ENCODE measurements around the gene ICA1. TPM values are rescaled to one million over a fixed set of nuclear protein-coding genes. Genes with fewer than 3 reads are reported as not detected.

Gene ICA1
- total and polyA plus RNA-seq, 2 of the 4 experiments (the other 2 are of a cell fraction), result not detected

DNA sequence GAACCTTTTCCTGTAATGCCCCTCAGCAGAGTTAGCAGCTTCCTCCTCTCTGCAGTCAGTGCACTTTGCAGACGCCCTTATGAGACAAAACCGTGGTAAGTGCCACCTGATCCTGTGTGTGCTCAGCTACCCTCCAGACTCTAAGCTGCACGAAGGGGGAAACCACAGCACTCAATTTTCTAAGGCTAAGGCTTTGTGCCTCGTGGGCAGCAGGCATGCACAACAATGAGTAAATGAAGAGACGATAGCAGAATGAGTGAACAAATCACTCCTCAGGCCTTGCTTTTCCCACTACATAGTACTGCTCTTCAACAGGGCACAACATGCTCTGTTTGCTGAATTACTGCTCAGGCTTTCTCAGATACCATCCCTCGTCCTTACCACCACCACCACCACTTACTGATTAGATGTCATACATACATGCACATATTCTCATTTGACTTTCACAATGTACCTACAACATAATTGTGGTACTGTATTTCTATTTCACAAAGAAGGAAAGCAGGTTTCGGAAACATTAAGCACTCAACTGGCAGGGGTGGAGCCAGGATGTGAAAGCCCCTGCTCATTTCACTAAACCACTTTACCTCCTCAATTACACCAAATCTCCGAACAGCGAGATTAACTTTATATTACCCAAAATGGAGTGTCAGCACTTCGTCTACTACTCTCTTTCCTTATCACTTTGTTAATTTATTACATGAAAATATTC is 85.4 kb downstream of the ICA1 start:
- POLR2A ChIA-PET (ENCODE audit: unreplicated experiment), result no interaction called here
- CTCF ChIA-PET, result interaction anchor here (0.5 kb wide), 1 partner anchor 316 kb away, joined by 4 read pairs; no protein-coding TSS in a partner anchor

More for the DNA sequence above, 85.4 kb downstream of the ICA1 start:
- Histone ChIP-seq H3K4me3 (ENCODE audit: insufficient read depth, low read depth, low read length) (no peak overlapping the region), H3K9ac (ENCODE audit: low read depth, low read length) (no peak overlapping the region), H2AFZ (replicated peaks; ENCODE audit: low read length, poor library complexity) (no peak overlapping the region), H3K36me3 (ENCODE audit: control insufficient read depth, insufficient read depth, low read length) (no peaks in the 10 kb centered on the region), H4K5ac (ENCODE audit: low read depth, low read length) (no peak overlapping the region), H4K20me1 (ENCODE audit: insufficient read depth, low read length) (no peaks in the 10 kb centered on the region), H2BK15ac (ENCODE audit: low read depth, low read length) (no peak overlapping the region), H3K4ac (ENCODE audit: low read depth, low read length) (no peak overlapping the region), H3K9me3 (ENCODE audit: control insufficient read depth, insufficient read depth, low read length) (no peaks in the 10 kb centered on the region), H3K23ac (ENCODE audit: low read depth, low read length) (no peak overlapping the region), H2BK5ac (ENCODE audit: low read depth, low read length, poor library complexity, severe bottlenecking) (no peak overlapping the region), H3K27me3 (ENCODE audit: control insufficient read depth, insufficient read depth, low read length) (peaks cover 1% of the 10 kb centered on the region; the same call in 1 of the 2 replicates), H3K56ac (ENCODE audit: extremely low read depth, insufficient read depth, low read length) (no peak overlapping the region), H4K91ac (ENCODE audit: insufficient read depth, low read depth, low read length) (no peak overlapping the region), H3K14ac (replicated peaks; ENCODE audit: low read depth, low read length) (no peak overlapping the region), H3K4me2 (ENCODE audit: low read depth, low read length) (no peak overlapping the region), H3K4me1 (ENCODE audit: control insufficient read depth, insufficient read depth, low read length) (no peaks in the 10 kb centered on the region), H2BK120ac (ENCODE audit: low read depth, low read length) (no peak overlapping the region), H3K79me1 (ENCODE audit: low read depth in 1 of 2, low read length in 2 of 2) (no peaks in the 10 kb centered on the region), H2BK20ac (ENCODE audit: low read depth, low read length) (no peak overlapping the region), H3K27ac (ENCODE audit: insufficient read depth, low read length) (no peak overlapping the region), H3K9me1 (ENCODE audit: insufficient read depth, low read length) (no peaks in the 10 kb centered on the region), H3K18ac (ENCODE audit: low read depth, low read length) (no peak overlapping the region), H2AK9ac (replicated peaks; ENCODE audit: low read depth, low read length, poor library complexity) (no peak overlapping the region), H4K8ac (ENCODE audit: low read depth in 2 of 2, low read length in 2 of 2) (no peak overlapping the region), H2AK5ac (ENCODE audit: low read depth, low read length) (no peak overlapping the region)
- WGBS, 2 experiments (ENCODE audit: extremely low coverage in 2 of 2, insufficient read length in 1 of 2), result 100% methylated on average over 2 of the region's 10 CpGs; no CpG with 5 or more reads in 1 of the 2 experiments
- no TSS peak for BruUV-seq (replicated peaks)
- ATAC-seq (ENCODE audit: low read depth) (no peak), DNase-seq (no peak)
- in situ Hi-C loops (cut with MboI; ENCODE audit: low sequenced_read_pairs) (no loop called here), intact Hi-C loops (cut with micrococcal nuclease) (no loop called here), dilution Hi-C loops (cut with HindIII; ENCODE audit: low sequenced_read_pairs, unreplicated experiment) (no loop called here)
- TF ChIP-seq POLR2A (IDR thresholded peaks at IDR 0.05; ENCODE audit: low read depth, low read length) (no peak), CHD1 (IDR thresholded peaks at IDR 0.05; ENCODE audit: low read depth, low read length) (no peak), FOS (IDR thresholded peaks at IDR 0.05; ENCODE audit: low read depth, low read length) (no peak), MXI1 (IDR thresholded peaks at IDR 0.05; ENCODE audit: borderline replicate concordance, low read depth, low read length) (no peak), SMC3 (IDR thresholded peaks at IDR 0.05; ENCODE audit: low read depth, low read length) (no peak), MAFK (IDR thresholded peaks at IDR 0.05; ENCODE audit: low read depth, low read length) (no peak), RFX5 (IDR thresholded peaks at IDR 0.05; ENCODE audit: low read depth, low read length) (no peak), CEBPB (IDR thresholded peaks at IDR 0.05; ENCODE audit: low read depth, low read length) (no peak), MAZ (IDR thresholded peaks at IDR 0.05; ENCODE audit: borderline replicate concordance, low read depth, low read length) (no peak)
- TF ChIP-seq, protein P1, sequence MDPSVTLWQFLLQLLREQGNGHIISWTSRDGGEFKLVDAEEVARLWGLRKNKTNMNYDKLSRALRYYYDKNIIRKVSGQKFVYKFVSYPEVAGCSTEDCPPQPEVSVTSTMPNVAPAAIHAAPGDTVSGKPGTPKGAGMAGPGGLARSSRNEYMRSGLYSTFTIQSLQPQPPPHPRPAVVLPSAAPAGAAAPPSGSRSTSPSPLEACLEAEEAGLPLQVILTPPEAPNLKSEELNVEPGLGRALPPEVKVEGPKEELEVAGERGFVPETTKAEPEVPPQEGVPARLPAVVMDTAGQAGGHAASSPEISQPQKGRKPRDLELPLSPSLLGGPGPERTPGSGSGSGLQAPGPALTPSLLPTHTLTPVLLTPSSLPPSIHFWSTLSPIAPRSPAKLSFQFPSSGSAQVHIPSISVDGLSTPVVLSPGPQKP (IDR thresholded peaks at IDR 0.05; ENCODE audit: borderline replicate concordance, low read depth, low read length), result no peak
- TF ChIP-seq, protein P2, sequence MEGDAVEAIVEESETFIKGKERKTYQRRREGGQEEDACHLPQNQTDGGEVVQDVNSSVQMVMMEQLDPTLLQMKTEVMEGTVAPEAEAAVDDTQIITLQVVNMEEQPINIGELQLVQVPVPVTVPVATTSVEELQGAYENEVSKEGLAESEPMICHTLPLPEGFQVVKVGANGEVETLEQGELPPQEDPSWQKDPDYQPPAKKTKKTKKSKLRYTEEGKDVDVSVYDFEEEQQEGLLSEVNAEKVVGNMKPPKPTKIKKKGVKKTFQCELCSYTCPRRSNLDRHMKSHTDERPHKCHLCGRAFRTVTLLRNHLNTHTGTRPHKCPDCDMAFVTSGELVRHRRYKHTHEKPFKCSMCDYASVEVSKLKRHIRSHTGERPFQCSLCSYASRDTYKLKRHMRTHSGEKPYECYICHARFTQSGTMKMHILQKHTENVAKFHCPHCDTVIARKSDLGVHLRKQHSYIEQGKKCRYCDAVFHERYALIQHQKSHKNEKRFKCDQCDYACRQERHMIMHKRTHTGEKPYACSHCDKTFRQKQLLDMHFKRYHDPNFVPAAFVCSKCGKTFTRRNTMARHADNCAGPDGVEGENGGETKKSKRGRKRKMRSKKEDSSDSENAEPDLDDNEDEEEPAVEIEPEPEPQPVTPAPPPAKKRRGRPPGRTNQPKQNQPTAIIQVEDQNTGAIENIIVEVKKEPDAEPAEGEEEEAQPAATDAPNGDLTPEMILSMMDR (conservative IDR thresholded peaks at IDR 0.05; ENCODE audit: low read depth, low read length), result no peak

All from IMR-90 (cell line).